T follicular helper cell (primary cell): Measurements from ENCODE around the gene SOX10.

Experiments
- DNase-seq: peaks from one replicate; pipeline ENCODE4 v3.0.0-alpha.2; 2020; ENCODE audit warnings: low read depth

The SOX10 gene

GRCh38 chr22:37930270-37930951 is 53.9 kb downstream of the SOX10 start:
- DNase-seq = no peak

GRCh38 chr22:37929390-37929789 is 55.0 kb downstream of the SOX10 start:
- no peak for DNase-seq

- DNase-seq = no peak
Observed at GRCh38 chr22:37927637-37927936, 56.8 kb downstream of the SOX10 start.

GRCh38 chr22:37926771-37927636 is 57.4 kb downstream of the SOX10 start:
- DNase-seq = no peak

- no peak for DNase-seq
Observed at GRCh38 chr22:37926358-37926757, 58.0 kb downstream of the SOX10 start.

- DNase-seq = no peak
Observed at GRCh38 chr22:37925767-37926166, 58.6 kb downstream of the SOX10 start.

GRCh38 chr22:37925330-37925729 is 59.0 kb downstream of the SOX10 start:
- no peak for DNase-seq

- no peak for DNase-seq
Observed at GRCh38 chr22:37924386-37925065, 59.8 kb downstream of the SOX10 start.

GRCh38 chr22:37923927-37924326 is 60.4 kb downstream of the SOX10 start:
- DNase-seq = no peak
